SJCRH30 (cell line): ENCODE results near the gene MAP4K4. TPM values are rescaled to one million over a fixed set of nuclear protein-coding genes. Genes with fewer than 3 reads are reported as not detected.
"Not testable (repeated sequence)": the region's sequence is repeated elsewhere in the genome, so short reads cannot be mapped to it uniquely, and the experiment has no call there.

Experiments
- DNase-seq, 2 experiments: peaks; one replicate each; pipeline ENCODE4 v3.0.0-alpha.2; 2015 to 2020
- H3K27ac ChIP-seq: fragments of 250-450 bp; sonication (Bioruptor Pico); 2 replicates; pipeline ENCODE4 v1.5.1; 2020; ENCODE audit warnings: mild to moderate bottlenecking, moderate library complexity
- H3K27me3 ChIP-seq: fragments of 250-450 bp; sonication (Bioruptor Pico); 2 replicates; pipeline ENCODE4 v1.5.1; 2020; ENCODE audit warnings: mild to moderate bottlenecking, moderate library complexity
- H3K36me3 ChIP-seq: fragments of 250-450 bp; sonication (Bioruptor Pico); 2 replicates; pipeline ENCODE4 v1.5.1; 2020; ENCODE audit warnings: mild to moderate bottlenecking, moderate library complexity
- H3K4me1 ChIP-seq: fragments of 250-450 bp; sonication (Bioruptor Pico); 2 replicates; pipeline ENCODE4 v1.5.1; 2020; ENCODE audit warnings: mild to moderate bottlenecking, moderate library complexity
- H3K4me3 ChIP-seq: fragments of 250-450 bp; sonication (Bioruptor Pico); 2 replicates; pipeline ENCODE4 v1.5.1; 2020; ENCODE audit warnings: mild to moderate bottlenecking, moderate library complexity
- H3K9me3 ChIP-seq: fragments of 250-450 bp; sonication (Bioruptor Pico); replicated peaks from 2 replicates; pipeline ENCODE4 v1.5.1; 2020; ENCODE audit warnings: mild to moderate bottlenecking, moderate library complexity
- total RNA-seq: library from RNA; depleted of rRNA; stranded (reverse); fragments of >200 nt; shearing (Covaris generic); gene quantifications from 2 replicates; pipeline ENCODE4 v1.2.3, GENCODE V29; 2014

The MAP4K4 gene
- total RNA-seq, 1 experiment from 2014 or later: 139 TPM

- Histone ChIP-seq H3K27me3 (no peaks in the 10 kb centered on the region), H3K9me3 (no peaks in the 10 kb centered on the region), H3K4me3 (no peak overlapping the region), H3K4me1 (peaks cover 19% of the 10 kb centered on the region), H3K27ac (no peak overlapping the region), H3K36me3 (no peaks in the 10 kb centered on the region)
- DNase-seq: no peak
Measured at GRCh38 chr2:101736861-101737291, 39.4 kb downstream of the MAP4K4 start.

GRCh38 chr2:101737478-101738255 is 40.2 kb downstream of the MAP4K4 start:
- no peak for DNase-seq

GRCh38 chr2:101738649-101739048 is 41.1 kb downstream of the MAP4K4 start:
- no peak for DNase-seq
- Histone ChIP-seq H3K36me3 (no peaks in the 10 kb centered on the region), H3K27ac (no peak overlapping the region), H3K4me3 (no peak overlapping the region), H3K4me1 (peaks cover 11% of the 10 kb centered on the region; the same call in 1 of the 2 replicates), H3K27me3 (no peaks in the 10 kb centered on the region), H3K9me3 (no peaks in the 10 kb centered on the region)

More at GRCh38 chr2:101737478-101738255, 40.2 kb downstream of the MAP4K4 start:
- peaks cover 19% of the 10 kb centered on the region for H3K4me1 ChIP-seq
- H3K36me3 ChIP-seq: no peaks in the 10 kb centered on the region
- H3K9me3 ChIP-seq: no peaks in the 10 kb centered on the region
- H3K27ac ChIP-seq: no peak overlapping the region
- H3K4me3 ChIP-seq: no peak overlapping the region
- H3K27me3 ChIP-seq: no peaks in the 10 kb centered on the region

GRCh38 chr2:101740555-101740964 is 43.1 kb downstream of the MAP4K4 start:
- Histone ChIP-seq H3K36me3 (peaks cover 4% of the 10 kb centered on the region; the same call in 1 of the 2 replicates), H3K27ac (no peak overlapping the region), H3K4me1 (peaks cover 5% of the 10 kb centered on the region; the same call in 1 of the 2 replicates), H3K27me3 (no peaks in the 10 kb centered on the region), H3K4me3 (no peak overlapping the region), H3K9me3 (no peaks in the 10 kb centered on the region)
- no peak for DNase-seq

GRCh38 chr2:101741775-101742520 is 44.4 kb downstream of the MAP4K4 start:
- Histone ChIP-seq H3K36me3 (peaks cover 4% of the 10 kb centered on the region; the same call in 1 of the 2 replicates), H3K4me3 (no peak overlapping the region), H3K9me3 (no peaks in the 10 kb centered on the region), H3K27ac (no peak overlapping the region), H3K27me3 (no peaks in the 10 kb centered on the region), H3K4me1 (no peaks in the 10 kb centered on the region)
- no peak for DNase-seq

GRCh38 chr2:101742547-101742946 is 45.0 kb downstream of the MAP4K4 start:
- Histone ChIP-seq H3K36me3 (peaks cover 4% of the 10 kb centered on the region; the same call in 1 of the 2 replicates), H3K27me3 (no peaks in the 10 kb centered on the region), H3K27ac (no peak overlapping the region), H3K9me3 (0 out of 2 replicates have a peak, but pooled peaks cover 2% of the 10 kb centered on the region), H3K4me1 (no peaks in the 10 kb centered on the region), H3K4me3 (no peak overlapping the region)
- no peak for DNase-seq

- Histone ChIP-seq H3K4me1 (no peaks in the 10 kb centered on the region), H3K27me3 (no peaks in the 10 kb centered on the region), H3K9me3 (peaks cover 6% of the 10 kb centered on the region; the same call in 1 of the 2 replicates), H3K36me3 (peaks cover 9% of the 10 kb centered on the region; the same call in 1 of the 2 replicates), H3K4me3 (no peak overlapping the region), H3K27ac (no peak overlapping the region)
- DNase-seq: no peak
Measured at GRCh38 chr2:101743288-101743687, 45.8 kb downstream of the MAP4K4 start.

- no peaks in the 10 kb centered on the region for H3K4me1 ChIP-seq
- no peak for DNase-seq
- H3K27ac ChIP-seq: no peak overlapping the region
Measured at GRCh38 chr2:101744832-101745231, 47.3 kb downstream of the MAP4K4 start.

GRCh38 chr2:101745711-101746694 is 48.5 kb downstream of the MAP4K4 start:
- H3K36me3 ChIP-seq: peaks cover 9% of the 10 kb centered on the region; the same call in 1 of the 2 replicates
- peaks cover 6% of the 10 kb centered on the region; the same call in 1 of the 2 replicates for H3K9me3 ChIP-seq
- H3K4me1 ChIP-seq: 0 out of 2 replicates have a peak, but pooled peaks cover under 1% of the 10 kb centered on the region
- no peak overlapping the region for H3K27ac ChIP-seq
- H3K4me3 ChIP-seq: no peak overlapping the region
- H3K27me3 ChIP-seq: no peaks in the 10 kb centered on the region
- no peak for DNase-seq

More at GRCh38 chr2:101744832-101745231, 47.3 kb downstream of the MAP4K4 start:
- no peaks in the 10 kb centered on the region for H3K27me3 ChIP-seq
- no peak overlapping the region for H3K4me3 ChIP-seq
- peaks cover 6% of the 10 kb centered on the region; the same call in 1 of the 2 replicates for H3K9me3 ChIP-seq
- H3K36me3 ChIP-seq: peaks cover 9% of the 10 kb centered on the region; the same call in 1 of the 2 replicates

- Histone ChIP-seq H3K27ac (no peak overlapping the region), H3K27me3 (no peaks in the 10 kb centered on the region), H3K36me3 (peaks cover 14% of the 10 kb centered on the region; the same call in 1 of the 2 replicates), H3K9me3 (peaks cover 6% of the 10 kb centered on the region; the same call in 1 of the 2 replicates), H3K4me3 (no peak overlapping the region), H3K4me1 (peaks cover 13% of the 10 kb centered on the region)
- DNase-seq: no peak
Measured at GRCh38 chr2:101748000-101748399, 50.5 kb downstream of the MAP4K4 start.

GRCh38 chr2:101748462-101748861 is 51.0 kb downstream of the MAP4K4 start:
- not testable (repeated sequence) for DNase-seq, H3K27me3 ChIP-seq, H3K4me3 ChIP-seq, H3K27ac ChIP-seq, H3K9me3 ChIP-seq
- Histone ChIP-seq H3K4me1 (peaks cover 17% of the 10 kb centered on the region), H3K36me3 (peaks cover 14% of the 10 kb centered on the region; the same call in 1 of the 2 replicates)

- peaks cover 6% of the 10 kb centered on the region; the same call in 1 of the 2 replicates for H3K9me3 ChIP-seq
- H3K4me1 ChIP-seq: peaks cover 36% of the 10 kb centered on the region
- no peaks in the 10 kb centered on the region for H3K27me3 ChIP-seq
- H3K4me3 ChIP-seq: no peak overlapping the region
- no peak overlapping the region for H3K27ac ChIP-seq
- no peak for DNase-seq
- 0 out of 2 replicates have a peak, but pooled peaks cover 9% of the 10 kb centered on the region for H3K36me3 ChIP-seq
Measured at GRCh38 chr2:101750688-101751087, 53.2 kb downstream of the MAP4K4 start.

GRCh38 chr2:101751276-101751815 is 53.8 kb downstream of the MAP4K4 start:
- peaks cover 36% of the 10 kb centered on the region for H3K4me1 ChIP-seq
- no peaks in the 10 kb centered on the region for H3K27me3 ChIP-seq
- no peak for DNase-seq
- H3K36me3 ChIP-seq: 0 out of 2 replicates have a peak, but pooled peaks cover 9% of the 10 kb centered on the region
- no peak overlapping the region for H3K27ac ChIP-seq
- peaks cover 6% of the 10 kb centered on the region; the same call in 1 of the 2 replicates for H3K9me3 ChIP-seq
- no peak overlapping the region for H3K4me3 ChIP-seq
